ENCODE measurements around the gene ELP1. TPM values are rescaled to one million over a fixed set of nuclear protein-coding genes. Genes with fewer than 3 reads are reported as not detected.

The ELP1 gene
- total and polyA plus RNA-seq, 2 experiments from 2014 or later: 25.0 to 31.7 TPM

DNA sequence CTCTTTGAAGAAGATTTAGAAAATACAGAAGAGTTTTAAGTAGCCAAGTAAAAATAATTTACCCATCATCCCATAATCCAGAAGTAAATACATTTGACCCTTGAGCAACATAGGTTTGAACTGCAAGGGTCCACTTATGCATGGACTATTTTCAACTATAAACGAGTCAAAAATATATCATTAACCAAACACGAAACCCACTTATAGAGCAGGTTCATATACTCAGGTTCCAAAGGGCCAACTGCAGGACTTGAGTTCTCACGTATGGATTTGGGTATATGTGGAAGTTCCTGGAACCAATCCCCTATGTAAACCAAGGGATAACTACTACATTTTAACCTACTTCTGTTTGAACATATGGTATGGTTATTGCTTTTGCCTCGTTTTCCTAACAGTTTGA lies 6.1 kb upstream of the ELP1 start:
- no peak overlapping the region for H3K4me3 ChIP-seq
- H3K4me1 ChIP-seq (ENCODE audit: low read depth): peaks cover 7% of the 10 kb centered on the region
- TF ChIP-seq, protein P1, sequence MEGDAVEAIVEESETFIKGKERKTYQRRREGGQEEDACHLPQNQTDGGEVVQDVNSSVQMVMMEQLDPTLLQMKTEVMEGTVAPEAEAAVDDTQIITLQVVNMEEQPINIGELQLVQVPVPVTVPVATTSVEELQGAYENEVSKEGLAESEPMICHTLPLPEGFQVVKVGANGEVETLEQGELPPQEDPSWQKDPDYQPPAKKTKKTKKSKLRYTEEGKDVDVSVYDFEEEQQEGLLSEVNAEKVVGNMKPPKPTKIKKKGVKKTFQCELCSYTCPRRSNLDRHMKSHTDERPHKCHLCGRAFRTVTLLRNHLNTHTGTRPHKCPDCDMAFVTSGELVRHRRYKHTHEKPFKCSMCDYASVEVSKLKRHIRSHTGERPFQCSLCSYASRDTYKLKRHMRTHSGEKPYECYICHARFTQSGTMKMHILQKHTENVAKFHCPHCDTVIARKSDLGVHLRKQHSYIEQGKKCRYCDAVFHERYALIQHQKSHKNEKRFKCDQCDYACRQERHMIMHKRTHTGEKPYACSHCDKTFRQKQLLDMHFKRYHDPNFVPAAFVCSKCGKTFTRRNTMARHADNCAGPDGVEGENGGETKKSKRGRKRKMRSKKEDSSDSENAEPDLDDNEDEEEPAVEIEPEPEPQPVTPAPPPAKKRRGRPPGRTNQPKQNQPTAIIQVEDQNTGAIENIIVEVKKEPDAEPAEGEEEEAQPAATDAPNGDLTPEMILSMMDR (IDR thresholded peaks at IDR 0.05; ENCODE audit: low read depth, low read length): no peak
- no peak overlapping the region for H3K27ac ChIP-seq
- no peaks in the 10 kb centered on the region for H3K9me3 ChIP-seq (ENCODE audit: low read depth)
- H3K36me3 ChIP-seq: peaks cover 50% of the 10 kb centered on the region
- no peaks in the 10 kb centered on the region for H3K27me3 ChIP-seq
- DNase-seq (ENCODE audit: low read depth in 1 of 2, low spot score in 1 of 2): no peak

DNA sequence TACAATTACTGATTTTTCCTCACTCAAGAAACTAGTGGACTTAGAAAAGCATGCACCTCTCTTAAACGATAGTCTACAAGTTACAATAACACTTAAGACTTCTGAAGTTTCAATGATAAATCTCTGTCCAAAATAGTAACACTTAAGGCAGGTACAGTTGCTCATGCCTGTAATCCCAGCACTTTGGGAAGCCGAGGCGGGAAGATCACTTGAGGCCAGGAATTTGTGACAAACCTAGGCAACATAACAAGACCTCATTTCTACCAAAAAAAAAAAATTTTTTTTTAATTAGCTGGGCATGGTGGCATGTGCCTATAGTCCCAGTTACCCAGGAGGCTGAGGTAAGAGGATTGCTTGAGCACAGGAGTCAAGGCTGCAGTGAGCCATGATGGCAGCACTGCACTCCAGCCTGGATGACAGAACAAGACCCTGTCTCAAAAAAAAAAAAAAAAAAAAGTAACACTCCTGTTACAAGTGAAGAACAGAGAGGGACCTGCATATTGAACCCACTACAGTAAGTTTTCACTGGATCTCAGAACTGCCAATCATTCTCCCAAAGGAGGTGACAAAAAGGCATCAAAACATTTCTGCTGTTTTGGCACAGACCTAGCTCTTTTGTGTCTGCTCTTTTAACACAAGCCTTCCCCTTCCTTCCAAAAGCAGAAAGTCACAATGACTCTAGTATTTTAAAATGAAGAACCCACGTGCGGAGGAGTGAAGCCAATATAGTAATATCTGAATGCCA lies 3.8 kb upstream of the ELP1 start:
- Histone ChIP-seq H3K36me3 (peaks cover 35% of the 10 kb centered on the region), H3K4me3 (no peak overlapping the region), H3K27me3 (no peaks in the 10 kb centered on the region), H3K27ac (peak overlapping the region; percentile 63), H3K9me3 (ENCODE audit: low read depth) (no peaks in the 10 kb centered on the region), H3K4me1 (ENCODE audit: low read depth) (peaks cover 12% of the 10 kb centered on the region)
- TF ChIP-seq, protein P1 (IDR thresholded peaks at IDR 0.05; ENCODE audit: low read depth, low read length): no peak
- DNase-seq (ENCODE audit: low read depth in 1 of 2, low spot score in 1 of 2): no peak

DNA sequence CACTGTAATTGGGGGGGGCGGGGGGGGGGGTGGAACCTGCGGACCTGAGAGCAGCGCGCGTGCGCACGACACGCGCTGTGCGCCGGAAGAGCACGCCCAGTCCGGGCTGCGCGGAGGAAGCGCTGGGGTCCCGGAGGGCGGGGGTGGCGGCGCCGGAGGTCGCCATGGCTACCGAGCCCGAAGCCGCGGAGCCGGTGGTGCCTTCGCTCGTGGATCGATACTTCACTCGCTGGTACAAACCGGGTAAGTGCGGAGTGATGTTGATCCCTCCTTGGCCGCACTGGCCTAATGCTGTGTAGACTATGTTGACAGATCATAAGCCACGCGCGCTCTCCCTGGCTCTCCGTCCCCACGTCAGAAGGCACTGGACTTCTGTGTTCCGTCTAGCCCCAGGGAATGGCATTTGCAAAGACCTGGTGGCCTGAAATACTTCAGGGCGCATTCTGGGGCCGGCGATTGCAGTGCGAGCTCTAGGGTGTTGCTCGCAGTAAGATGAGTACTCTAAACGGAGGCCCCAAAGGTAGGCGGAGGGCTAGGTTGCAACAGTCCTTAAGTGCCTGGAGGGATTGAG lies 484 bp upstream of the ELP1 start, which contains the start of gene ABITRAM:
ABITRAM (plus strand) TSS at position 78 of the 571 bp plus-strand sequence; CDS start at position 165, 87 bp downstream.
- Histone ChIP-seq H3K9me3 (ENCODE audit: low read depth) (no peaks in the 10 kb centered on the region), H3K27ac (peak within 1 kb of the TSS; percentile 96), H3K36me3 (peaks cover 5% of the 10 kb centered on the region), H3K4me3 (peak within 1 kb of the TSS; percentile 91), H3K27me3 (no peaks in the 10 kb centered on the region), H3K4me1 (ENCODE audit: low read depth) (peaks cover 12% of the 10 kb centered on the region)
- TF ChIP-seq, protein P1 (IDR thresholded peaks at IDR 0.05; ENCODE audit: low read depth, low read length): no peak
- DNase-seq (ENCODE audit: low read depth in 1 of 2, low spot score in 1 of 2): peak; percentile 89 to 91

DNA sequence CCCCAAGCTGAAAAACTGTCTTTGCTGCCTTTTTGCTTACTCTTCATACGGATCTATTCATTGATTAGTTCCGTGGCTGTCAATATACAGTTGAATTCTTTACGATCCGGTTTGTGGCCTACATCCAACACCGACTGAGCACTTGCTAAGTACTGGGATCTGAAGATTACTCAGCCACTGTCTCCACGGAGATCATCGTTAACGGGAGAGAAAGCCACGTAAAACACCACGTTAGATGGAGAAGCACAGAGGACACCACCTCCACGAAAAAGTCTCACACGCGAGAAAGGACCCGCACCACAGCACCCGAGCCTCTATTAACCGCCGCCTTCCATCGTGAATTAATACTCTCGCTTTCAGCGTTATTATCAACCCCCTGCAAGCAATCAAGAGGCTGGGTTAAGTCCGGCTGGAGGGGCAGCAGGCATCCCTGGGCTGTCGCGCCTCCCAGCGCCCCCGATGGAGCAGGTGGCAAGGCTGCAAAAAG lies 650 bp downstream of the ELP1 start:
- Histone ChIP-seq H3K9me3 (ENCODE audit: low read depth) (no peaks in the 10 kb centered on the region), H3K4me3 (peak overlapping the region; percentile 91), H3K4me1 (ENCODE audit: low read depth) (peaks cover 12% of the 10 kb centered on the region), H3K27me3 (no peaks in the 10 kb centered on the region), H3K27ac (peak overlapping the region; percentile 96), H3K36me3 (no peaks in the 10 kb centered on the region)
- peak in 1 of 2 donors; percentile 4 for DNase-seq (ENCODE audit: low read depth in 1 of 2, low spot score in 1 of 2)
- TF ChIP-seq, protein P1 (IDR thresholded peaks at IDR 0.05; ENCODE audit: low read depth, low read length): no peak

DNA sequence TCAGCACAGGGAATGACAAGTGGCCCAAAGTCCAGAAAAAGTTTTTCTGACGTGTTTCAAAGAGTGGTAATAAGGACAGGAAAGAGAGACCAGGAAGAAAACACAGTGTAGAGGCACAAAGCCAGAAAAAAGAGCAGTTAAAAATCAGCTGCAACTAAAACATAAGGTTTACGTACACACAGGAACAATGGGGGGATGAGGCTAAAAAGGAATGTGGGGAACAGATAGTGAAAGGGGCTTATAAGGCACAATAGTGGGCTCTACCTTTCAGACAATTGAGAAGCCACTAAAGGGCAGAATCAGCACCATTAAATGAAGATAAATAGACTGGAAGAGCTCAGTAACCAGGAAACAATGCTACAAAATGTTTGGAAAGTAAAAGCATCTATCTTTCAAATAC lies 5.5 kb downstream of the ELP1 start:
- Histone ChIP-seq H3K27ac (no peak overlapping the region), H3K27me3 (no peaks in the 10 kb centered on the region), H3K9me3 (ENCODE audit: low read depth) (no peaks in the 10 kb centered on the region), H3K4me3 (no peak overlapping the region), H3K4me1 (ENCODE audit: low read depth) (peaks cover 5% of the 10 kb centered on the region), H3K36me3 (peaks cover 41% of the 10 kb centered on the region)
- TF ChIP-seq, protein P1 (IDR thresholded peaks at IDR 0.05; ENCODE audit: low read depth, low read length): no peak
- DNase-seq (ENCODE audit: low read depth in 1 of 2, low spot score in 1 of 2): no peak
